Ascending aorta (tissue), 2 donors: ENCODE results near the gene ABCA13. TPM values are rescaled to one million over a fixed set of nuclear protein-coding genes. Genes with fewer than 3 reads are reported as not detected.

Experiments
- DNase-seq, 2 donors: peaks; one replicate each; pipeline ENCODE4 v3.0.0-alpha.2; 2019; ENCODE audit warnings: low spot score in 2 of 2
- H3K27ac ChIP-seq, 2 donors: fragments of 200-600 bp; sonication (generic); one replicate each; pipeline ENCODE4 v1.5.1; 2016 to 2017; ENCODE audit warnings: mild to moderate bottlenecking in 1 of 2
- H3K27me3 ChIP-seq: fragments of 200-600 bp; sonication (generic); one replicate; pipeline ENCODE4 v1.5.1; 2017
- H3K36me3 ChIP-seq, 2 donors: fragments of 200-600 bp; sonication (generic); one replicate each; pipeline ENCODE4 v1.5.1; 2016
- H3K4me1 ChIP-seq, 2 donors: fragments of 200-600 bp; sonication (generic); one replicate each; pipeline ENCODE4 v1.5.1; 2016 to 2017; ENCODE audit warnings: mild to moderate bottlenecking in 1 of 2
- H3K4me3 ChIP-seq, 2 donors: fragments of 200-600 bp; sonication (generic); one replicate each; pipeline ENCODE4 v1.5.1; 2016 to 2017; ENCODE audit warnings: mild to moderate bottlenecking in 1 of 2
- H3K9me3 ChIP-seq, 2 donors: fragments of 200-600 bp; sonication (generic); one replicate each; pipeline ENCODE4 v1.5.1; 2016
- intact Hi-C: fragments of 100-400 bp; cut with DNase I; formaldehyde crosslinking; loops from one replicate; pipeline ENCODE4 v1.15.1; 2023
- total RNA-seq: library from RNA; depleted of rRNA; stranded (reverse); fragments of >200 nt; gene quantifications from one replicate; pipeline ENCODE4 v1.1.0, GENCODE V29; 2016
- TF ChIP-seq, protein P1 (sequence below), 3 experiments: fragments of 200-600 bp in 2 of 3; fragments of 450-650 bp in 1 of 3; sonication (generic) in 2 of 3; IDR thresholded peaks; one replicate each; pipeline ENCODE4 v1.5.1; 2016 to 2019; ENCODE audit warnings: antibody characterized with exemption in 3 of 3, mild to moderate bottlenecking in 1 of 3, moderate library complexity in 1 of 3

Gene ABCA13
- total RNA-seq, 1 donor from 2014 or later: not detected

DNA sequence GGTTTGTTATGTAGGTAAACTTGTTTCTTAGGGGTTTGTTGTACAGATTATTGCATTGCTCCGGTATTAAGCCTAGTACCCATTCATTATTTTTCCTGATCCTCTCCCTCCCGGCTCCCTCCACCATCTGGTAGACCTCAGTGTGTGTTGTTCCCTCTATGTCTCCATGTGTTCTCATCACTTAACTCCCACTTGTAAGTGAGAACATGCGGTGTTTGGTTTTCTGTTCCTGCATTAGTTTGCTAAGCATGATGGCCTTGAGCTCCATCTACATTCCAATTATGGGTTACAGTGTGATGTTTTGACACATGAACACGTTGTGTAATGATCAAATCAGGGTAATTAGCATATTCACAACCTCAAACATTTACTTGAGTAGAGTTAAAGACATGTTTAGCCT is 237.5 kb downstream of the ABCA13 start:
- H3K4me1 ChIP-seq: no peaks in the 10 kb centered on the region
- intact Hi-C loops: no loop called here
- TF ChIP-seq, protein P1, sequence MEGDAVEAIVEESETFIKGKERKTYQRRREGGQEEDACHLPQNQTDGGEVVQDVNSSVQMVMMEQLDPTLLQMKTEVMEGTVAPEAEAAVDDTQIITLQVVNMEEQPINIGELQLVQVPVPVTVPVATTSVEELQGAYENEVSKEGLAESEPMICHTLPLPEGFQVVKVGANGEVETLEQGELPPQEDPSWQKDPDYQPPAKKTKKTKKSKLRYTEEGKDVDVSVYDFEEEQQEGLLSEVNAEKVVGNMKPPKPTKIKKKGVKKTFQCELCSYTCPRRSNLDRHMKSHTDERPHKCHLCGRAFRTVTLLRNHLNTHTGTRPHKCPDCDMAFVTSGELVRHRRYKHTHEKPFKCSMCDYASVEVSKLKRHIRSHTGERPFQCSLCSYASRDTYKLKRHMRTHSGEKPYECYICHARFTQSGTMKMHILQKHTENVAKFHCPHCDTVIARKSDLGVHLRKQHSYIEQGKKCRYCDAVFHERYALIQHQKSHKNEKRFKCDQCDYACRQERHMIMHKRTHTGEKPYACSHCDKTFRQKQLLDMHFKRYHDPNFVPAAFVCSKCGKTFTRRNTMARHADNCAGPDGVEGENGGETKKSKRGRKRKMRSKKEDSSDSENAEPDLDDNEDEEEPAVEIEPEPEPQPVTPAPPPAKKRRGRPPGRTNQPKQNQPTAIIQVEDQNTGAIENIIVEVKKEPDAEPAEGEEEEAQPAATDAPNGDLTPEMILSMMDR (IDR thresholded peaks at IDR 0.05): no peak
- no peak overlapping the region for H3K27ac ChIP-seq
- no peaks in the 10 kb centered on the region for H3K9me3 ChIP-seq
- DNase-seq: no peak
- H3K27me3 ChIP-seq: no peaks in the 10 kb centered on the region
- no peak overlapping the region for H3K4me3 ChIP-seq
- no peaks in the 10 kb centered on the region for H3K36me3 ChIP-seq

DNA sequence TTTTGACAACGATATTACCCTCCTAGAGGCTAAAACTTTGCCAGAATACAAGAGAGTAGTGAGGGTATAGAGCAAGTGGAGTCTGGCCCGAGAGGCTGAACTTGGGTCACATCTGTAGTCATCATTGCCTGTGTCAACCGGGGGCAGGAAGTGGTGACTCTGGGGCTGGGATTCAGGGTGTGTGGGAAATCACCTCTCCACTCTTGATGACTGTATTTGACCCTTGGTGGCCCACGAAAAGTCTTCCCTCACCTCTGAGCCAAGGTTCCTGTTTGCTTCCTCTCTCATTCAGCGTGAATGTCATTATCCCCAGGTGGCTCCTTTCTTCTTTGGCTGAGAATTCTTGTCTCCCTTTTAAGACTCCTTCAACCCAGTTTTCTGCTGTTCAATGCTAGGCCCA is 240.4 kb downstream of the ABCA13 start:
- no peaks in the 10 kb centered on the region for H3K36me3 ChIP-seq
- no peak overlapping the region for H3K4me3 ChIP-seq
- TF ChIP-seq, protein P1 (IDR thresholded peaks at IDR 0.05): no peak
- H3K27me3 ChIP-seq: no peaks in the 10 kb centered on the region
- no peak for DNase-seq
- no peak overlapping the region for H3K27ac ChIP-seq
- no peaks in the 10 kb centered on the region for H3K9me3 ChIP-seq
- H3K4me1 ChIP-seq: no peaks in the 10 kb centered on the region
- intact Hi-C loops: no loop called here

DNA sequence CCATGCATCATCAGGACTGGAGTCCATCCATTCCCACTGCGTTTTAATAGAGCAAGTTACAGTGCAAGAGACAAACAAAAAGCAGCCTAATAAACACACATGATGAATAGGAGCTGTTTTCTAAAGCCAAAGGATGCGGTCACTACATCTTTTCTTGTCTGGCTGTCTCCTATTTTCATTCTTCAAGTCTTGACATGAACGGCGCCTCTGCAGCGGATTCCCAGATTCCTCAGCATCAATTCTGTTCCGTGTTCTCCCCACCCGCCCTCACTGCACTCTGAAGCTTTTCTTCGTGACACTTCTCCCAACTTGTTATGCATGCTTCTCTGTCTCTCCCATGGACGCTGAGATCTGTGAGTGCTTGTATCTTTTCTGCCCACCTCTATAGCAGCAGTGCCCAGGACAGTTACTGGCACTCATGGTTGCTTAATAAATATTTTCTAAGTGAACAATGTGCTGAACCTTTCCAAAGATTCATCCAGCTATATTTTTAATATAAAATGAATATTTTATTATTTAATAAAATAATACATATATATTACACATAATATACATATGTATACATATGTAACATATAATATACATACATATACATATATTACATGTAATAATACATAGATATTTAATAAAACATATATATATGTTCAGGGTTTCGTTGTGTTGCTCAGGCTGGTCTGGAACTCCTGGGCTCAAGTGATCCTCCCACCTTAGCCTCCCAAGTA is 242.9 kb downstream of the ABCA13 start:
- Histone ChIP-seq H3K36me3 (no peaks in the 10 kb centered on the region), H3K4me3 (no peak overlapping the region), H3K27me3 (no peaks in the 10 kb centered on the region), H3K9me3 (no peaks in the 10 kb centered on the region), H3K4me1 (no peaks in the 10 kb centered on the region), H3K27ac (no peak overlapping the region)
- TF ChIP-seq, protein P1 (IDR thresholded peaks at IDR 0.05): no peak
- DNase-seq: no peak
- intact Hi-C loops: no loop called here

DNA sequence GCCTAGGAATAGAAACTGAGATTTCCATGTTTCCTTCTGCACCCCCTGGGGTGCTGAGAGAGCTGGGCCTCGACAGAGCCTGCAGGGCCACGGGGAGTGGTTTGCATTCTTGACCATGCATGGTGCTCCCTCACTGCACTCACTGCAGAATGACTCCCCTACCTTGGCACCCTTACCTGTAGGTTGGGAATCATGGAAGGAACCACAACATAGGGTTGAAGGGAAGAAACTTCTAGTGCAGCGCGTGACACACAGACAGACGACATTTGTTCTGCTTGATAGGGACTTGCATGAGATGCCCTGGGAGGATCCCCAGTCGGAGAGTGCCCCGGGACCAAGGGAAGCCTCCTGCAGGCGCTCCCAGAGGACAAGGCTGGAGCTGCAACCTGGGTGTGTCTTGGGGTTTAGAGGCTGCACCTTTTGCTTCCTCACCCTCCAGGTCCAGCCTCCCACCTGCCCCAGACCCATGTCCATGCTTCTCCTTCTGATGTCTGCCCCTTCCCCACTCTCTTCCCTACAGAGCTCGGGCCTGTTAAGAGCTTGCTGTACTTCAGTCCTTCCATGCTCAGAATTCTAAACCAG is 245.2 kb downstream of the ABCA13 start:
- intact Hi-C loops: no loop called here
- TF ChIP-seq, protein P1 (IDR thresholded peaks at IDR 0.05): no peak
- Histone ChIP-seq H3K27ac (no peak overlapping the region), H3K4me3 (no peak overlapping the region), H3K27me3 (no peaks in the 10 kb centered on the region), H3K36me3 (no peaks in the 10 kb centered on the region), H3K4me1 (no peaks in the 10 kb centered on the region), H3K9me3 (no peaks in the 10 kb centered on the region)
- DNase-seq: no peak

DNA sequence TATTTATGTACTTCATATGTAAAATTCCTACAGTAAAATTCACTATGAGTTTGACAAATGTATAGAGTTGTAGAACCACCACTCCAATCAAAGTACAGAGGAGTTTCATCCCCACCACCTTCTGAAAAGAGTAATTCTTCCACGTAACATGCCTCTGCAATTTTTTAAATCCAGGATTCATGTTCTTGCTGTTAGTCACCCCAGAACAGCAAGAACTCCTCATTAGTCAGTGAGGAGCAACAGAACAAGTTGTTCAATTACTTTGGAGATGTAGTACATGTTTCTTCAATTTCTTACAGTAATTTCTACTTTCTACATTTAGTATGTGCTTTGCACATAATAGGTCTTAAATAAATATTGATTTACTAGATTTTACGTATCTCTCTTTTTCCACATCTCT is 248.1 kb downstream of the ABCA13 start:
- DNase-seq: no peak
- Histone ChIP-seq H3K27me3 (no peaks in the 10 kb centered on the region), H3K4me1 (no peaks in the 10 kb centered on the region), H3K9me3 (no peaks in the 10 kb centered on the region), H3K36me3 (no peaks in the 10 kb centered on the region), H3K27ac (no peak overlapping the region), H3K4me3 (no peak overlapping the region)
- TF ChIP-seq, protein P1 (IDR thresholded peaks at IDR 0.05): no peak
- intact Hi-C loops: no loop called here
